SK-N-SH (cell line): Measurements from ENCODE around the gene UVRAG. TPM values are rescaled to one million over a fixed set of nuclear protein-coding genes. Genes with fewer than 3 reads are reported as not detected.

Experiments used
- CTCF ChIA-PET: fragments of 300-600, 350-600 bp; formaldehyde crosslinking; extraction: SDS; loops from one replicate; lab custom pipeline; 2021; lab: Yijun Ruan, JAX
- POLR2A ChIA-PET: fragments of 350-600 bp; sonication (Branson Sonifier 250); formaldehyde crosslinking; extraction: SDS; loops from one replicate; lab custom pipeline; 2020; ENCODE audit warnings: antibody characterized with exemption, inconsistent platforms; lab: Yijun Ruan, JAX
- DNase-seq: peaks from one replicate; pipeline ENCODE4 v3.0.0; 2012
- H2AFZ ChIP-seq: fragments of 200-600 bp; sonication (generic); 2 replicates; pipeline ENCODE4 v1.8.1; 2016; ENCODE audit warnings: antibody characterized with exemption, mild to moderate bottlenecking, low read depth
- H3F3A ChIP-seq: fragments of 200-600 bp; sonication (generic); replicated peaks from 2 replicates; pipeline ENCODE3; 2016; ENCODE audit warnings: antibody characterized with exemption, mild to moderate bottlenecking; ENCODE audit not compliant: insufficient read depth
- H3K27ac ChIP-seq, 2 experiments: fragments of 200-500 bp in 1 of 2; fragments of 200-600 bp in 1 of 2; sonication (Bioruptor generic) in 1 of 2; sonication (generic), shearing (Covaris generic) in 1 of 2; 2 replicates each; pipeline versions ENCODE4 v1.5.1 to v1.6.1; 2014 to 2016; ENCODE audit warnings: low read depth in 2 of 2, inconsistent platforms in 1 of 2, low read length in 1 of 2, mild to moderate bottlenecking in 1 of 2, mixed read lengths in 1 of 2
- H3K27me3 ChIP-seq: fragments of 200-600 bp; sonication (generic), shearing (Covaris generic); 2 replicates; pipeline ENCODE4 v1.6.1; 2016; ENCODE audit warnings: mixed run types; ENCODE audit not compliant: insufficient read depth
- H3K36me3 ChIP-seq, 2 experiments: fragments of 200-500 bp in 1 of 2; fragments of 200-600 bp in 1 of 2; sonication (Bioruptor generic) in 1 of 2; sonication (generic) in 1 of 2; replicated peaks in 1 of 2; 2 replicates each; pipeline versions ENCODE3 to v1.5.1; 2014 to 2016; ENCODE audit warnings: low read length in 1 of 2, mild to moderate bottlenecking in 1 of 2; ENCODE audit not compliant: insufficient read depth in 2 of 2, control insufficient read depth in 1 of 2
- H3K4me1 ChIP-seq, 2 experiments: fragments of 200-500 bp in 1 of 2; fragments of 200-600 bp in 1 of 2; sonication (Bioruptor generic) in 1 of 2; sonication (generic), shearing (Covaris generic) in 1 of 2; 2 replicates each; pipeline versions ENCODE4 v1.5.1 to v1.6.1; 2014 to 2016; ENCODE audit warnings: low read depth in 1 of 2, low read length in 1 of 2, mixed run types in 1 of 2; ENCODE audit not compliant: insufficient read depth in 2 of 2, control insufficient read depth in 1 of 2
- H3K4me2 ChIP-seq: fragments of 200-600 bp; sonication (generic), shearing (Covaris generic); 2 replicates; pipeline ENCODE4 v1.6.1; 2017; ENCODE audit warnings: mixed run types
- H3K4me3 ChIP-seq, 2 experiments: fragments of 200-500 bp in 1 of 2; fragments of 200-600 bp in 1 of 2; sonication (Bioruptor generic) in 1 of 2; sonication (generic), shearing (Covaris generic) in 1 of 2; 2 replicates each; pipeline versions ENCODE4 v1.5.1 to v1.8.1; 2014 to 2016; ENCODE audit warnings: low read depth in 2 of 2, inconsistent platforms in 1 of 2, low read length in 1 of 2, mild to moderate bottlenecking in 1 of 2, mixed read lengths in 1 of 2, moderate library complexity in 1 of 2
- H3K79me2 ChIP-seq: fragments of 200-600 bp; sonication (generic); 2 replicates; pipeline ENCODE4 v1.8.1; 2017; ENCODE audit warnings: mild to moderate bottlenecking; ENCODE audit not compliant: insufficient read depth
- H3K9ac ChIP-seq: fragments of 200-600 bp; sonication (generic); 2 replicates; pipeline ENCODE4 v1.6.1; 2017; ENCODE audit warnings: mixed run types
- H3K9me2 ChIP-seq: fragments of 200-600 bp; sonication (generic); 2 replicates; pipeline ENCODE4 v1.6.1; 2017; ENCODE audit warnings: mixed run types
- H3K9me3 ChIP-seq: fragments of 200-600 bp; sonication (generic); 2 replicates; pipeline ENCODE4 v1.6.1; 2017; ENCODE audit warnings: mixed run types, mild to moderate bottlenecking, moderate library complexity
- H4K20me1 ChIP-seq: fragments of 200-600 bp; sonication (generic); 2 replicates; pipeline ENCODE4 v1.6.1; 2017; ENCODE audit warnings: mild to moderate bottlenecking, mixed run types; ENCODE audit not compliant: insufficient read depth
- CHD2 ChIP-seq: fragments of 150-350 bp; IDR thresholded peaks from 2 replicates; pipeline ENCODE4 v1.6.1; 2018; ENCODE audit warnings: low read length; ENCODE audit not compliant: partially characterized antibody
- EP300 ChIP-seq, 2 experiments: IDR thresholded peaks; 2 replicates each; pipeline versions ENCODE4 v1.4.0 to v1.6.1; 2012; ENCODE audit warnings: borderline replicate concordance in 1 of 2, low read depth in 1 of 2, low read length in 1 of 2
- FOSL2 ChIP-seq: IDR thresholded peaks from 2 replicates; pipeline ENCODE4 v1.4.0; 2012; ENCODE audit warnings: low read depth, mild to moderate bottlenecking, moderate library complexity, borderline replicate concordance
- IRF3 ChIP-seq: fragments of 150-350 bp; IDR thresholded peaks from 2 replicates; pipeline ENCODE4 v1.6.1; 2016; ENCODE audit warnings: mild to moderate bottlenecking, low read depth, low read length
- MXI1 ChIP-seq: IDR thresholded peaks from 2 replicates; pipeline ENCODE4 v1.6.1; 2012; ENCODE audit warnings: mild to moderate bottlenecking, low read depth, low read length, improper control_type of control experiment
- NRF1 ChIP-seq: IDR thresholded peaks from 2 replicates; pipeline ENCODE4 v1.6.1; 2012; ENCODE audit warnings: low read depth, mild to moderate bottlenecking, low read length
- PBX3 ChIP-seq: IDR thresholded peaks from 2 replicates; pipeline ENCODE4; 2012
- RAD21 ChIP-seq: IDR thresholded peaks from 2 replicates; pipeline ENCODE4 v1.6.1; 2012; ENCODE audit warnings: mild to moderate bottlenecking, low read length
- RFX5 ChIP-seq: IDR thresholded peaks from 2 replicates; pipeline ENCODE4 v1.6.1; 2012; ENCODE audit warnings: mild to moderate bottlenecking, improper control_type of control experiment, low read length
- SMC3 ChIP-seq: IDR thresholded peaks from 2 replicates; pipeline ENCODE4 v1.6.1; 2012; ENCODE audit warnings: low read depth, low read length, improper control_type of control experiment
- USF1 ChIP-seq: IDR thresholded peaks from 2 replicates; pipeline ENCODE4 v1.4.0; 2012; ENCODE audit warnings: low read depth, borderline replicate concordance
- USF2 ChIP-seq: fragments of 150-350 bp; IDR thresholded peaks from 2 replicates; pipeline ENCODE4 v1.6.1; 2017; ENCODE audit warnings: antibody characterized with exemption, low read length, low read depth, borderline replicate concordance
- ZBTB33 ChIP-seq: IDR thresholded peaks from 2 replicates; pipeline ENCODE4 v1.4.0; 2012; ENCODE audit warnings: low read depth, borderline replicate concordance
- WGBS: methylation state at CpG from one replicate; pipeline ENCODE4 v1.1.6; 2017; ENCODE audit warnings: low lambda C conversion rate; 5-methylcytosine and 5-hydroxymethylcytosine counted together
- polyA plus RNA-seq, 3 experiments: library from polyadenylated mRNA; depleted of rRNA; stranded (reverse); fragments of >200 nt; gene quantifications; 2 replicates each; pipeline ENCODE4 v1.2.3, GENCODE V29; 2012

Gene UVRAG
- polyA plus RNA-seq, 1 of the 3 experiments (the other 2 are of a cell fraction), result 5.8 TPM

GRCh38 chr11:76119032-76119431 is 304.0 kb downstream of the UVRAG start:
- no peak for TF ChIP-seq NRF1
- TF ChIP-seq IRF3, result no peak
- TF ChIP-seq FOSL2, result no peak
- TF ChIP-seq CHD2, result no peak
- peak; percentile 39 for TF ChIP-seq RAD21
- TF ChIP-seq ZBTB33, result no peak
- TF ChIP-seq SMC3, result 0 out of 2 replicates have a peak, but pooled peaks have one; percentile 9

GRCh38 chr11:76119779-76120178 is 304.8 kb downstream of the UVRAG start:
- no peak overlapping the region for H3K4me3 ChIP-seq
- no peaks in the 10 kb centered on the region for H3K9me2 ChIP-seq
- H3K79me2 ChIP-seq, result no peaks in the 10 kb centered on the region
- H3K4me2 ChIP-seq, result no peak overlapping the region
- no peaks in the 10 kb centered on the region for H3K27me3 ChIP-seq
- 91% methylated on average over 4 of the region's 4 CpGs for WGBS
- no peak overlapping the region for H3K27ac ChIP-seq
- no peak overlapping the region for H2AFZ ChIP-seq
- no peaks in the 10 kb centered on the region for H3K9me3 ChIP-seq
- H3F3A ChIP-seq, result no peaks in the 10 kb centered on the region
- no peak overlapping the region for H3K9ac ChIP-seq
- H3K4me1 ChIP-seq, result peaks cover 0 to 9% of the 10 kb centered on the region in 2 experiments; a peak in 1 of 4 replicates
- TF ChIP-seq USF2 (no peak), PBX3 (no peak), USF1 (no peak), RFX5 (no peak), MXI1 (no peak), EP300 (IDR thresholded peaks at IDR 0.05; ENCODE audit: borderline replicate concordance in 1 of 2, low read depth in 1 of 2, low read length in 1 of 2) (no peak)
- POLR2A ChIA-PET, result interaction anchor here (1.0 kb wide), 1 partner anchor 12 kb away, joined by 3 read pairs; no protein-coding TSS in a partner anchor
- no peaks in the 10 kb centered on the region for H4K20me1 ChIP-seq
- H3K36me3 ChIP-seq, result peaks cover 3 to 6% of the 10 kb centered on the region in 2 experiments
- CTCF ChIA-PET, result interaction anchor here (0.7 to 2.3 kb wide), 4 partner anchors 12 to 196 kb away, joined by 3 to 7 read pairs (median 4); no protein-coding TSS in a partner anchor
- no peak for DNase-seq

More at GRCh38 chr11:76119032-76119431, 304.0 kb downstream of the UVRAG start:
- Histone ChIP-seq H2AFZ (no peak overlapping the region), H3K79me2 (no peaks in the 10 kb centered on the region), H3K4me3 (no peak overlapping the region), H3K9me3 (no peaks in the 10 kb centered on the region), H3K9ac (no peak overlapping the region), H3K4me2 (no peak overlapping the region), H4K20me1 (no peaks in the 10 kb centered on the region), H3K4me1 (peaks cover 0 to 9% of the 10 kb centered on the region in 2 experiments; a peak in 1 of 4 replicates), H3F3A (no peaks in the 10 kb centered on the region), H3K36me3 (peaks cover 3 to 6% of the 10 kb centered on the region in 2 experiments), H3K27me3 (no peaks in the 10 kb centered on the region), H3K27ac (no peak overlapping the region), H3K9me2 (no peaks in the 10 kb centered on the region)
- WGBS, result 97% methylated on average over 2 of the region's 2 CpGs
- POLR2A ChIA-PET, result interaction anchor here (1.0 kb wide), 1 partner anchor 12 kb away, joined by 3 read pairs; no protein-coding TSS in a partner anchor
- DNase-seq, result no peak
- CTCF ChIA-PET, result interaction anchor here (0.7 to 2.3 kb wide), 5 partner anchors 9 to 89 kb away, joined by 3 to 7 read pairs (median 3); no protein-coding TSS in a partner anchor
